Measurements from ENCODE around the gene MRPL50. TPM values are rescaled to one million over a fixed set of nuclear protein-coding genes. Genes with fewer than 3 reads are reported as not detected.

Gene MRPL50
- polyA plus RNA-seq, 10 donors = 14.8 to 17.7 (median 16.3) TPM

GRCh38 chr9:101342595-101342994 lies 55.8 kb downstream of the MRPL50 start:
- no peak for DNase-seq

DNA sequence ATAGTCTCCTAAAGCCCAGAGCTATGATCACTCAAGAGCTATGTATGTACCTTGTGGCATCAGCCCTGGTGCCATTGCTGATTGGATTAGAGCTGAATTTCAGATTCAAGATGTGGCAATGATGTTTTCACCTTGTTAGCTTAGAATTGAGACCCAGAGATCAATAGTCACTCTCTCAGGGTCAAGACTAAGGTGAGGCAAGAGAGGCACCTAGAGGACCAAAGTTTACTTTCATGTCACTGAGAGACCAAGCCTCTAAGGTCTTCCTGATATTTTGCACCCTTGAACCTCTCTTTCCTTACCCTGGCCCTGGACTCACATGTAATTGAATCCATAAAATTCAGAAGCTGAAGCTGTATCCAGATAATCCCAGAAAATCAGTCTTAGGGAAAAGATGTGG lies 56.5 kb downstream of the MRPL50 start:
- no peak for DNase-seq

Other genes starting within 250 kb of the MRPL50 start
- 1 to 10 TPM in 4 of 10 donors, under 1 TPM in 6; 0.44 to 1.4 (median 0.76) TPM for gene BAAT, start 13.6 kb downstream of the MRPL50 start, polyA plus RNA-seq (ENCODE audit: insufficient read length in 10 of 10)
- gene ZNF189, start 233 bp upstream of the MRPL50 start, polyA plus RNA-seq (ENCODE audit: insufficient read length in 10 of 10) = 10 to 100 TPM; 16.4 to 25.5 (median 21.6) TPM
- gene ALDOB, start 37.2 kb upstream of the MRPL50 start, polyA plus RNA-seq (ENCODE audit: insufficient read length in 10 of 10) = 1 to 10 TPM in 2 of 10 donors, under 1 TPM in 7, not detected in 1; 0.23 to 1.5 (median 0.46) TPM
- gene RNF20, start 135.2 kb upstream of the MRPL50 start, polyA plus RNA-seq (ENCODE audit: insufficient read length in 10 of 10) = 10 to 100 TPM; 31.5 to 45.1 (median 36.3) TPM
- under 1 TPM in 1 of 10 donors, not detected in 9; 0.09 TPM for gene PPP3R2, start 196.4 kb upstream of the MRPL50 start, polyA plus RNA-seq (ENCODE audit: insufficient read length in 10 of 10)

Data from muscle of back (tissue), 11 donors.